ENCODE measurements around the gene DIP2C. TPM values are rescaled to one million over a fixed set of nuclear protein-coding genes. Genes with fewer than 3 reads are reported as not detected.

DIP2C gene
- total RNA-seq, 1 donor from 2014 or later: 30.8 TPM

DNA sequence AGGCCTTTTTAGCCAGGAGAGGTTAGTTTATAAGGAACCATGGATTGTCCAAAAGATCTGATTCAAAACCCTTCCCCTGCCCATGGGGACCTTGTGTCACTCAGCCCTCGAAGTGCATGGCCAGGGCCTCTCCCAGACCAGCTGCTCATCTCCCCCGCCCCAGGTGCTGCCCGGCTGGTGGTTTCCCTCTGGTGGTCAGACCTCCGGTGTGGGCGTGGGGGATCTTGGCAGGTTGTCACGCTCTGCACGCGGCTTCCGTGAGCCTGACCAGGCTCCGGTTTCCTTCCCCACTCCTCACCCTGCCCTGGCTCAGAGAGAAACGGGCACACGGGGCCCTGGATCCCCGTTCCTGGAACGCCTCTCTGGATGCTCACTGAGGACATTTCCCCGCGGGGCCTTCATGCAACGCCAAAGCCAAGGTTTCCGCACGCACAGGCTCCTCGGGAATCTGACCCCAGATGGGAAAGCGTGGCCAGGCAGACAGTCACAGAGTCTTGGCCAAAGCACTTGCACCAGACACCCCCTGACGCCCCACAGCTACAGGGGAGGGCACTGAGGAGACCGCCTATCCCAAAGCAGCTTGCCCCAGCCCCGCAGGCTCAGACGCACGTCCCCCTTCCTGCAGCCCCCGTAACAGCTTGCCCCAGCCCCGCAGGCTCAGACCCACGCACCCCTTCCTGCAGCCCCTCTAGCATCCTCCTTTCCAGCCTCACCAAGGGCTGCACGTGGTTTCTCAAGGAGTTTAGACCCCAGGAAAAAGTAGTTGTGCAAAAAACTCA, 7.8 kb upstream of the DIP2C start:
- Histone ChIP-seq H3K36me3 (no peaks in the 10 kb centered on the region), H3K4me1 (no peaks in the 10 kb centered on the region), H3K9me3 (replicated peaks) (no peaks in the 10 kb centered on the region), H3K4me3 (no peak overlapping the region), H3K27ac (replicated peaks) (no peak overlapping the region), H3K27me3 (ENCODE audit: low read depth) (peaks cover 35% of the 10 kb centered on the region)
- intact Hi-C loops (cut with micrococcal nuclease): no loop called here
- no peak for DNase-seq
- no peak for TF ChIP-seq CTCF (IDR thresholded peaks at IDR 0.05; ENCODE audit: borderline replicate concordance)

DNA sequence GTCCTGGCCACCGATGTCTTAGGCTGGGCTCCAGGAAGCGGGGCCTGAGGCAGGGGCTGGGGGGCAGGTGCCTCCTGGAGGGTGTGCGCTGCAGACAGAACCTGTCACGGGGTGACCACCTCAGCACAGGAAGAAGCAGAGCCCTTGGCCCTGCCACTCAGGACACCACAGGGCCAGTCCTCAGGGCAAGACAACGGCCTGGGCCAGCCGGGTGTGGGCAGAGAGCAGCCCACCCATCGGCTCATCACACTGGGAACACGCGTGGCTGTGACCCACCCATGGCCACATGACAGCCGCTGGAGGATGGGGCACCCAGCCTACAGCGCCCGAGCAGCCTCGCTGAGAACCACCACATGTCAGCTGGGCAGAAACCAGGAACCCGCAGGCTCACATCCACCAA, 5.9 kb upstream of the DIP2C start:
- no peaks in the 10 kb centered on the region for H3K36me3 ChIP-seq
- no peak for DNase-seq
- no peak for TF ChIP-seq CTCF (IDR thresholded peaks at IDR 0.05; ENCODE audit: borderline replicate concordance)
- intact Hi-C loops (cut with micrococcal nuclease): no loop called here
- H3K4me3 ChIP-seq: no peak overlapping the region
- H3K4me1 ChIP-seq: peaks cover 2% of the 10 kb centered on the region
- H3K27ac ChIP-seq (replicated peaks): no peak overlapping the region
- no peaks in the 10 kb centered on the region for H3K9me3 ChIP-seq (replicated peaks)
- peaks cover 27% of the 10 kb centered on the region for H3K27me3 ChIP-seq (ENCODE audit: low read depth)

DNA sequence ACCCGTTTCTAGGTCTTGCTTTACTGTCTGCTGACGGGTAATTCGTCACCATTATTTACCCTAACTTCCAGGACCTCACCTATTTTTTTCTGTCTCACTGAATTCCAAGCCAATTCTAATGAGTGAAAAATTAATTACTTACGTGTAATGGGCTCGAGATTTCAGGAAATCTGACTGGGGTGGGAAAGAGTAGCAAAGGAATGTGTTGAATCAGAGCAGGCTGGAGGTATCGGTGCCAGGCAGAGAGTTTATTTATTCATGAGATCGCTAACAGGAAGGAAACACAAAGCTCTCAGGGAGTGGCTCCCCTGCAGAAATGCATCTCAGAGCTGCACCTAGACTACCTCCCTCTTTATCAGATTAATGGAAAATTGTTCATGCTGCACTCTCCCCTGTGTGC, 4.0 kb upstream of the DIP2C start:
- intact Hi-C loops (cut with micrococcal nuclease): no loop called here
- Histone ChIP-seq H3K27ac (replicated peaks) (no peak overlapping the region), H3K4me1 (peaks cover 12% of the 10 kb centered on the region), H3K27me3 (ENCODE audit: low read depth) (peaks cover 16% of the 10 kb centered on the region), H3K36me3 (no peaks in the 10 kb centered on the region), H3K4me3 (no peak overlapping the region), H3K9me3 (replicated peaks) (no peaks in the 10 kb centered on the region)
- TF ChIP-seq CTCF (IDR thresholded peaks at IDR 0.05; ENCODE audit: borderline replicate concordance): no peak
- DNase-seq: no peak

DNA sequence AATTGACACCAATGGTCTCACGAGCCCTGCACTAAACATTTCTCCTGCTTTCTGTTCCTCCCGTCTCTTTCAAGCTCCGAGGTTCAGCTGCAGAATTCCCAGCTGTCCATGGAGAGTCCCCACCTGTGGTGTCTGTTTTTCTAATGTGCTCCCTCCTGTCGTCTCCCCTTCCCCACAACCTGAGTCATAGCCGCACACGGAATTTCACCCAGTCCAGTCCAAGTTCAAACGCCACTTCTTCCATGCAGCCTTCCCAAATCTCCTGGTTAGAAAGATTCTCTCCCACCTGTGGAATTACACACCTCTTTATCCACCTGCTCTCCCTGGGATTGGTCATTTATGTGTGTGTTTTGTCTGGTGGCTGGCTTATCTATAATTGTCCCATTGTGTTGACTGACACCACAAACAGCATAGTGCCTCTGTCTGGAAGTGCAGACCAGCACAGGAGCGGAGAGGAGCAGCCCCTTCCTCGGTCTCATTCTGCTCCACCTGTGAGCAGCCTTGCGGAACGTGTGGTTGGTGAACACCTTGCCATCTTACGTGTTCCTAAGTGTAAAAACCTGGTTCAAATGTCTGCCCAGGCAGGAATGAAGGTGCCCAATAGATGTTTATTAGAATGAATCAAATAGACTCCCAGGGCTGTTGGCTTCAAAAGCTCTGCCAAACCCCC, 3.3 kb upstream of the DIP2C start:
- no peak for DNase-seq
- intact Hi-C loops (cut with micrococcal nuclease): no loop called here
- Histone ChIP-seq H3K9me3 (replicated peaks) (no peaks in the 10 kb centered on the region), H3K27me3 (ENCODE audit: low read depth) (peaks cover 9% of the 10 kb centered on the region), H3K36me3 (no peaks in the 10 kb centered on the region), H3K4me1 (peaks cover 19% of the 10 kb centered on the region), H3K4me3 (no peak overlapping the region), H3K27ac (replicated peaks) (no peak overlapping the region)
- no peak for TF ChIP-seq CTCF (IDR thresholded peaks at IDR 0.05; ENCODE audit: borderline replicate concordance)

DNA sequence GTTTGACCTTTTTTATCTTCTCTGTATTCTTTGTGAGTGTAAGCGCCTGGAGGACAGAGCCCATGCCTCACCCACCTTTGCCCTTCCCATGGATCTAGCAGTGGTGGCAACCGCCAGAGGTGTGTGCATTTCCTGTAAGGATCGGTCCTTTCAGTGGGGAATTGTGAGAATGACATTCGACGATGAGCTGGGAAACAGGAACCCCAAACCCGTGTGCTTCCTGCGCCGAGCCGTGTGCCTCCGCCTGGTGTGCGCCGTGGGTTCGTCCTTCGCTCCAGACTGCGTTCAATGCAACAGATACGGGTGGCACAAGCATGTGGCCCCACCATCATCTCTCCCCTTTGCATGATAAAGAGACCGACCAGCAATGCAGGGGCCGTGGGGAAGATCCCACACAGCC, 1.7 kb upstream of the DIP2C start:
- H3K4me1 ChIP-seq: peaks cover 25% of the 10 kb centered on the region
- no peak for DNase-seq
- no peak overlapping the region for H3K27ac ChIP-seq (replicated peaks)
- H3K4me3 ChIP-seq: no peak overlapping the region
- no peaks in the 10 kb centered on the region for H3K9me3 ChIP-seq (replicated peaks)
- intact Hi-C loops (cut with micrococcal nuclease): no loop called here
- H3K36me3 ChIP-seq: no peaks in the 10 kb centered on the region
- no peak for TF ChIP-seq CTCF (IDR thresholded peaks at IDR 0.05; ENCODE audit: borderline replicate concordance)
- no peaks in the 10 kb centered on the region for H3K27me3 ChIP-seq (ENCODE audit: low read depth)
